Osteocyte (in vitro differentiated cells): ENCODE data around the gene EPRS1. TPM values are rescaled to one million over a fixed set of nuclear protein-coding genes. Genes with fewer than 3 reads are reported as not detected.

Experiments used
- DNase-seq: peaks from one replicate; pipeline ENCODE4 v3.0.0; 2021; ENCODE audit warnings: mixed read lengths; ENCODE audit not compliant: unreplicated experiment; ENCODE audit errors: extremely low spot score
- H3K27ac Mint-ChIP-seq: one replicate; pipeline ENCODE4 v1.8.0; 2021; ENCODE audit warnings: mild to moderate bottlenecking, mixed read lengths; ENCODE audit not compliant: unreplicated experiment
- H3K27me3 Mint-ChIP-seq: one replicate; pipeline ENCODE4 v1.8.0; 2021; ENCODE audit warnings: mixed read lengths; ENCODE audit not compliant: unreplicated experiment
- H3K36me3 Mint-ChIP-seq: one replicate; pipeline ENCODE4 v1.8.0; 2021; ENCODE audit warnings: mixed read lengths; ENCODE audit not compliant: unreplicated experiment
- H3K4me1 Mint-ChIP-seq: one replicate; pipeline ENCODE4 v1.8.0; 2021; ENCODE audit warnings: mixed read lengths; ENCODE audit not compliant: unreplicated experiment
- H3K4me3 Mint-ChIP-seq: one replicate; pipeline ENCODE4 v1.8.0; 2021; ENCODE audit warnings: mild to moderate bottlenecking, moderate library complexity, mixed read lengths; ENCODE audit not compliant: unreplicated experiment
- H3K9me3 Mint-ChIP-seq: one replicate; pipeline ENCODE4 v1.8.0; 2021; ENCODE audit warnings: mixed read lengths; ENCODE audit not compliant: unreplicated experiment
- CTCF ChIP-seq: fragments of 200-600 bp; sonication (generic); IDR thresholded peaks from 2 replicates; pipeline ENCODE4 v1.5.0; 2021; ENCODE audit warnings: antibody characterized with exemption, mild to moderate bottlenecking, moderate library complexity
- total RNA-seq: library from RNA; stranded (reverse); gene quantifications from 2 replicates; pipeline ENCODE4 v1.2.1, GENCODE V29; 2021

Gene EPRS1
- total RNA-seq, 1 donor from 2014 or later = 165 TPM

GRCh38 chr1:220003015-220003414 is 43.3 kb downstream of the EPRS1 start:
- no peak for TF ChIP-seq CTCF
- Mint-ChIP-seq H3K27me3 (no peaks in the 10 kb centered on the region), H3K36me3 (peaks cover 31% of the 10 kb centered on the region), H3K9me3 (no peaks in the 10 kb centered on the region), H3K27ac (no peak overlapping the region), H3K4me3 (no peak overlapping the region), H3K4me1 (peaks cover 12% of the 10 kb centered on the region)
- no peak for DNase-seq

GRCh38 chr1:220001095-220001501 is 45.2 kb downstream of the EPRS1 start:
- Mint-ChIP-seq H3K4me1 (peaks cover 12% of the 10 kb centered on the region), H3K4me3 (peak overlapping the region; percentile 5), H3K27me3 (no peaks in the 10 kb centered on the region), H3K9me3 (no peaks in the 10 kb centered on the region), H3K36me3 (peaks cover 39% of the 10 kb centered on the region), H3K27ac (peak overlapping the region; percentile 72)
- TF ChIP-seq CTCF = no peak
- no peak for DNase-seq

- H3K4me3 Mint-ChIP-seq = no peak overlapping the region
- no peak overlapping the region for H3K27ac Mint-ChIP-seq
- peaks cover 12% of the 10 kb centered on the region for H3K4me1 Mint-ChIP-seq
- H3K9me3 Mint-ChIP-seq = no peaks in the 10 kb centered on the region
- DNase-seq = no peak
- no peak for TF ChIP-seq CTCF
- no peaks in the 10 kb centered on the region for H3K27me3 Mint-ChIP-seq
- peaks cover 44% of the 10 kb centered on the region for H3K36me3 Mint-ChIP-seq
These were observed 46.5 kb downstream of the EPRS1 start for GRCh38 chr1:219999821-220000220.

Other genes starting within 250 kb of the EPRS1 start
- gene SLC30A10, start 117.9 kb downstream of the EPRS1 start, total RNA-seq = 0.13 TPM in 1 of 2 replicates, not detected in the other
- 23.3 and 24.6 TPM in 2 replicates for gene BPNT1, start 43.3 kb upstream of the EPRS1 start, total RNA-seq
- gene IARS2, start 47.6 kb upstream of the EPRS1 start, total RNA-seq = 65.6 and 67.0 TPM in 2 replicates
- gene RAB3GAP2, start 225.9 kb upstream of the EPRS1 start, total RNA-seq = 39.9 and 49.1 TPM in 2 replicates